Activated T-helper 2 cell treated with anti-CD3 and anti-CD28 coated beads, Interferon-gamma antibody, Interleukin-2, Interleukin-4, amounts not matched to agents 10 μg/mL and 5 μg/mL and 100 μg/mL, durations not matched to agents 14 hours and 24 hours and 36 hours (primary cell): ENCODE results near the gene CRY1. TPM values are rescaled to one million over a fixed set of nuclear protein-coding genes. Genes with fewer than 3 reads are reported as not detected.
A peak's percentile ranks its signal among the peaks of the same experiment; 100 is the strongest.

Experiments used
- DNase-seq: peaks from one replicate; pipeline ENCODE4 v3.0.0; 2021; ENCODE audit warnings: low spot score
- H3K27ac Mint-ChIP-seq: one replicate; pipeline ENCODE4 v1.8.0; 2021; ENCODE audit warnings: mixed read lengths
- H3K27me3 Mint-ChIP-seq: one replicate; pipeline ENCODE4 v1.8.0; 2021; ENCODE audit warnings: low read depth, mixed read lengths
- H3K36me3 Mint-ChIP-seq: one replicate; pipeline ENCODE4 v1.8.0; 2021; ENCODE audit warnings: low read depth, mixed read lengths
- H3K4me1 Mint-ChIP-seq: one replicate; pipeline ENCODE4 v1.8.0; 2021; ENCODE audit warnings: low read depth, mixed read lengths
- H3K4me3 Mint-ChIP-seq: one replicate; pipeline ENCODE4 v1.8.0; 2021; ENCODE audit warnings: low read depth, mild to moderate bottlenecking, moderate library complexity, mixed read lengths
- H3K9me3 Mint-ChIP-seq: one replicate; pipeline ENCODE4 v1.8.0; 2021; ENCODE audit warnings: mixed read lengths
- intact Hi-C: fragments of 100-400 bp; cut with micrococcal nuclease; formaldehyde crosslinking; loops from one replicate; pipeline ENCODE4 v1.15.1; 2023
- total RNA-seq: library from RNA; stranded (reverse); gene quantifications from 2 replicates; pipeline ENCODE4 v1.2.3, GENCODE V29; 2022

CRY1 gene
- total RNA-seq, 1 donor from 2014 or later = 25.4 TPM

DNA sequence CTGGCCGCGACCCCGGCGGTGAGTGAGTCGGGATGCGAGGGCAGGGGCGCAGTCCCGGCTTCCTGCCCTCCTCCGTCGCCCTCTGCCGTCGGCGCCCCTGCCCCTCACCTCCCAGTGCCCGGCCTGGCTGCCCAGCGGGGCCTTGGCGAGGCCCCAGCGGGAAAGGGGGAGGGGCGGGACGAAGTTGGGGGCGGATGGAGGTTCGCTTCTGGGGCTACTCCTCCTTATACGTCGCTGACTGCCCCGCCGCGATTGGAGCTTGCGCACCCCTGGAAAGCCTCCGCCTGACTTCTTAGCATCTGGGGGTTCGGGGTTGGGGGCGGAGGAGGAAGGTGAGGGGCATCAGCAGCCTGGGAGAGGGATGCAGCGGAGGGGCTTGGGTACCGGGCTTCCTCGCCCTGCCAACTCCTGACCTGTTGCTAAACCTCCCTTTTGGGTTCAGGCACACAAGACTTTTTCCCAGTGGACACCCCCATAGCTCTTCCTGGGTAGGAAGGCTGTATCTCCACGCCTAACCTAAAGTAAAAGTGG, 137.2 kb downstream of the CRY1 start:
- peak; percentile 54 for DNase-seq
- Mint-ChIP-seq H3K27me3 (peaks cover 4% of the 10 kb centered on the region), H3K27ac (peak overlapping the region; percentile 93), H3K36me3 (peaks cover 7% of the 10 kb centered on the region), H3K9me3 (no peaks in the 10 kb centered on the region), H3K4me3 (peak overlapping the region; percentile 93), H3K4me1 (peaks cover 25% of the 10 kb centered on the region)
- intact Hi-C loops = loop anchor here (2.0 kb wide), 1 partner anchor 31 kb away; the partner anchor contains the start of gene MTERF2

DNA sequence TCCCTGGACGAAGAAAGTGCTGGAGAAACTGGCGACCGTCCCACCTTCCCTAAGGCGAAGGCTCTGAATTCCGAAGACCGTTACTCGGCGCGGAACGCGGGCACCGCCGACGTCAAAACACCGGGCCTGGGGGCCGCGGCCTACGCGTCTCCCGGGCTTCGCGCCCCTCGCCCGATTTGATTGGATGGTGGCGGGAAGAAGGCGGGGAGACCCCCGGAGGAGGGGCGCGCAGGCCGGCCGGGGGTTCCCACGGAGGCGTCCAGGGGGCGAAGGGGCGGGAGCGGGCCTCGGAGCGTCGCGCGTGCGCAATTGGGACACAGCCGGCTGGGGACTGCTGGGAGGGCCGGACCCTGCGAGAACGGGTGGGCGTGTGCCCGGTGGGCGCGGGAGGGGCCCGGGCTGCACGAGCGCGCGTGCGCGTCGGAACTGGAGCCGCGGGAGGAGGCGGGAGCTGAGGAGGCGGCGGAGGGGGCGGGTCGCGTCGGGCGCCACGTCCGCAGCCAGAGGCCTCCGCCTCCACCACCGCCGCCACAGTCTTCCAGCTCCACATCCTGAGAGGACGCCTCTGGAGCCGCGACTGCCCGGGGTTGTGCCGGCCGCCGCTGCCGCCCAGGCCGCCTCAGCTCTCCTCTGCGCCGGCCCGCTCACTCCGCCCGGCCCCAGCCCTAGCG, 137.8 kb downstream of the CRY1 start, which contains the start of gene TMEM263:
TSS of gene TMEM263 (plus strand) at position 531 of the 671 bp plus-strand sequence. CDS start 11,210 bp downstream, outside the sequence.
- intact Hi-C loops = loop anchor here (1.0 to 2.0 kb wide), 3 partner anchors 31 to 181 kb away; partner anchors contain the start of genes CRY1, MTERF2 and RIC8B
- Mint-ChIP-seq H3K36me3 (peaks cover 7% of the 10 kb centered on the region), H3K4me1 (peaks cover 23% of the 10 kb centered on the region), H3K4me3 (peak within 1 kb of the TSS; percentile 93), H3K27me3 (peaks cover 4% of the 10 kb centered on the region), H3K27ac (peak within 1 kb of the TSS; percentile 93), H3K9me3 (peaks cover 3% of the 10 kb centered on the region)
- DNase-seq = peak; percentile 89

DNA sequence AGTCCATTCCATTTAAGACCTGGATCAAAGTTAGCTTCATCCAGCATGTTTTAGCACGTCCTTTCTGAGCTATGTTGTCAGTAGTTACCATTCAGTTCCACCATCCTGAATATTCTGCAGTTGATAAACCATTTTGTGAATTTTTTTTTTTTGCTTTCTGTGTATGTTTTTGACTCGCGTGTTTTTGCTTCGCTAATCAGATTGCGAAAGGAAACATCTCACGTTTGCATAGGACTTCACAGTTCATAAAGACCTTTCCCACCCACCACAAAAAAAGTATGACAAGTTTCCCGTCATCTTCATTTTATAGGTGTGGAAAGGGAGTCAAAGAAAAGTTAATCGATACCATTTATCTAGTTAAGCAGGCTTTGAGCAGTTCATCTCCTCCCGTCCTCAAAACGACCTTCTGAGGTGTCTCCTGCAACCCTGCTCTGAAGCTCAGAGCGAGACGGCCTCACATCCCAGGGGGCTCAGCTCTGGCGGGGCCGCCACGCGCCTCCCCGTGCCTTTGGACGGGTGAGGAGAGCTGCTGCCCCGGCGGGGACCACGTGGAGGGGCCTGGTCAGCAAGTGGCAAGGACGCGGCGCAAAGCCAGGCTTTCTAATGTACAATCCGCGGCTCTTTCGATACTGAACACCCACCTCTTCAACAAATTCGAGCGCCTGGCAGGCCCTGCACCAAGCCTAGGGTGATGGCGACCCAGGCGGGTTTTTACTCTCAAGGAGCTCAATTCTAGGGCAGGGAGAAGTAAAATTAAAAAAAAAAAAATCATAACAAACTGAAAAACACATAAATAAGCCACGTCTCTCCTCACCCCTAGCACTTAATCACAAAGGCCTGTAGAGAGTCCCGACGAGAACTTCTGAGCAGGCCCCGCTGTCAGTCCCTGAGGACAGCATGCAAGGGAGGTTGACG, 138.6 kb downstream of the CRY1 start:
- H3K27ac Mint-ChIP-seq = peak overlapping the region; percentile 90
- peak; percentile 12 for DNase-seq
- H3K4me3 Mint-ChIP-seq = peak overlapping the region; percentile 82
- peaks cover 6% of the 10 kb centered on the region for H3K27me3 Mint-ChIP-seq
- H3K36me3 Mint-ChIP-seq = peaks cover 7% of the 10 kb centered on the region
- peaks cover 23% of the 10 kb centered on the region for H3K4me1 Mint-ChIP-seq
- intact Hi-C loops = loop anchor here (1.0 kb wide), 2 partner anchors 139 to 180 kb away; partner anchors contain the start of genes CRY1 and RIC8B
- H3K9me3 Mint-ChIP-seq = peaks cover 11% of the 10 kb centered on the region

DNA sequence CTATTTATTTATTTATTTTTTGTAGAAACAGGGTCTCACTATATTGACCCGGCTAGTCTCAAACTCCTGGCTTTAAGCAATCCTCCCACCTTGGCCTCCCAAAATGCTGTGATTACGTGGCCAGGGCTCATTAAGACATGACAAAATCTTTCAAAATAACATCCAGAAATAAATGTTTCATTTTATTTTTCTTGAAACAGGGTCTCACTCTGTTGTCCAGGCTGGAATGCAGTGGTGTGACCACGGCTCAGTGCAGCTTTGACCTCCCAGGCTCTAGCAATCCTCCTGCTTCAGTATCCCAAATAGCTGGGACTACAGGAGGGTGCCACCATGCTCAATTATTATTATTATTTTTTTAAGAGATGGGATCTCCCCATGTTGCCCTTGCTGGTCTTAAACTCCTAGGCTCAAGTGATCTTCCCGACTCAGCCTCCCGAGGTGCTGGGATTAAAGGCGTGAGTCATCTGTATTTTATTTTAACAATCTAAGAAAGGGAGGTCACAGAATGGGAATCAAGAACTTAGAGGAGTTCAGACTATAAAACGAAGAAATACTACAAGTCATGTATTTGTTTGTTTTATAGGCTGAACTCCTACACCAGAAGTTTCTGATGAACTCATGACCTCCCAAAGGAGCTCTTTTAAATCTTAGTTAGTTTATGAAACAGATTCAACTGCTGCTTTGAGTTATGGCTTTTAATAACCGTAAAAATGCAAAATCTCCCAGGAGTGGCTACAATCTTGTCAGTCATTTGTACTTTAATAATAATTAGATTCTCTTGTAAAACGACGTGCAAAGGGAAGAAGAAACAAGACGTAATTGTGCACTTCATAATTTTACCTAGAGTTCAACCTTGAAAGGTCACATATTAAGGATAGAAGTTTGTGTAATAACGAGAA, 139.7 kb downstream of the CRY1 start:
- peaks cover 20% of the 10 kb centered on the region for H3K4me1 Mint-ChIP-seq
- peaks cover 6% of the 10 kb centered on the region for H3K27me3 Mint-ChIP-seq
- H3K4me3 Mint-ChIP-seq = no peak overlapping the region
- peaks cover 22% of the 10 kb centered on the region for H3K9me3 Mint-ChIP-seq
- no peak for DNase-seq
- intact Hi-C loops = no loop called here
- no peak overlapping the region for H3K27ac Mint-ChIP-seq
- H3K36me3 Mint-ChIP-seq = peaks cover 6% of the 10 kb centered on the region

DNA sequence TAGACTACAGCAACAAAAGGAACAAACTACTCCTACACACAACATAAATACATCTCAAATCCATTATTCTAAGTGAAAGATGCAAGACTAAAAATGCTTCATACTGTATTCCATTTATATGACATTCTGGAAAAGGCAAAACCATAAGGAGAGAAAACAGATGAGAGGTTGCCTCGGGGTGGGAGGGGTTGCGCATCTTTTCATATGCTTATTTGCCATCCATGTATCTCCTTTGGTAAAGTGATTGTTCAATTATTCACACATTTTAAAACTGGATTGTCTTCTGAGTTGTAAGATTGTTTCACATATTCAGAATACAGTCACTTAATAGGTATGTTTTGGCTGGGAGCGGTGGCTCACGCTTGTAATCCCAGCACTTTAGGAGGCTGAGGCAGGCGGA, 142.8 kb downstream of the CRY1 start:
- intact Hi-C loops = no loop called here
- no peak overlapping the region for H3K4me3 Mint-ChIP-seq
- DNase-seq = no peak
- peaks cover 6% of the 10 kb centered on the region for H3K27me3 Mint-ChIP-seq
- peaks cover 3% of the 10 kb centered on the region for H3K36me3 Mint-ChIP-seq
- H3K9me3 Mint-ChIP-seq = peaks cover 34% of the 10 kb centered on the region
- no peak overlapping the region for H3K27ac Mint-ChIP-seq
- H3K4me1 Mint-ChIP-seq = peaks cover 6% of the 10 kb centered on the region

DNA sequence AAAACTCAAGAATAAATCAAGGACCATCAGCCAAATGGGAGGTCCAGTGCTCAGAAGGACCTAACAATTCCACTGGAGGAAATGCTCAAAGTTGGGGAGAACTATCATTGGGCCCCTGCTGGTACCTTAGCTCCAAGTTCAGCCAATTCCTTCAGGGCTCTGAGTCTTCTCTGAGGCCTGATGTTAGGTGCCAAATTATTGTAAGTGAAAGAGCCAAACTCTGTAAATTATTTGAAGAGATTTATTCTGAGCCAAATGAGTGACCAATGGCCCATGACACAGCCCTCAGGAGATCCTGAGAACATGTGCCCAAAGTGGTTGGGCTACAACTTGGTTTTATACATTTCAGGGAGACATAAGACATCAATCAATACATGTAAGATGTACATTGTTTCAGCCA, 145.9 kb downstream of the CRY1 start:
- Mint-ChIP-seq H3K9me3 (peaks cover 38% of the 10 kb centered on the region), H3K4me1 (no peaks in the 10 kb centered on the region), H3K36me3 (peaks cover 3% of the 10 kb centered on the region), H3K4me3 (no peak overlapping the region), H3K27me3 (peaks cover 6% of the 10 kb centered on the region), H3K27ac (no peak overlapping the region)
- intact Hi-C loops = no loop called here
- DNase-seq = no peak

DNA sequence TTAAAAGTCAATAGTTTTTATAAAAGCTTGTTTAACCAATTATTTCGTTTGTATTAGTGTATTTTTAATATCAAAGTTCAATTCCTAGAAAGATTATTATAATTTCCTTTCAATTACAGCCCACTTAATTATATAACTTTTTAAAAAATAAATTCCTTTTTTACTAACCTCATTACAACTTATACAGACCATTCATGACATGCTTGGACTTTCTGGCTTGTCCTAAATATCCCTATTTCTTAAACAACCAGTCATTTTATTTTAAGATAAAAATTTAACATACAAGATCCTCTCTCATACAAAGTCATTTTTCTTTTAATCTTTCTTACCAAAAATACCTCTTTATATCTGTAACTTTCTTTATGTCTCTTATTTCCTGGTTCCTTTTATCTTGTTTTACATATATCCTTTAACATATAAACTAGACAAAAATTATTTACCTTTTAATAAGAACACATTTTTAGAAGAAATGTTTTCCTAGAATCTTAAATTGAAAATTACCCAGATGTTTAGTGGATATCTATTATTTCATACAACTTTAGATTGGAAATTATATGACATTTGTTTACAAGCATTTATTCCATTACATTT, 148.0 kb downstream of the CRY1 start:
- no peak for DNase-seq
- Mint-ChIP-seq H3K27me3 (peaks cover 12% of the 10 kb centered on the region), H3K4me3 (no peak overlapping the region), H3K27ac (no peak overlapping the region), H3K36me3 (peaks cover 3% of the 10 kb centered on the region), H3K9me3 (peaks cover 34% of the 10 kb centered on the region), H3K4me1 (no peaks in the 10 kb centered on the region)
- intact Hi-C loops = no loop called here

DNA sequence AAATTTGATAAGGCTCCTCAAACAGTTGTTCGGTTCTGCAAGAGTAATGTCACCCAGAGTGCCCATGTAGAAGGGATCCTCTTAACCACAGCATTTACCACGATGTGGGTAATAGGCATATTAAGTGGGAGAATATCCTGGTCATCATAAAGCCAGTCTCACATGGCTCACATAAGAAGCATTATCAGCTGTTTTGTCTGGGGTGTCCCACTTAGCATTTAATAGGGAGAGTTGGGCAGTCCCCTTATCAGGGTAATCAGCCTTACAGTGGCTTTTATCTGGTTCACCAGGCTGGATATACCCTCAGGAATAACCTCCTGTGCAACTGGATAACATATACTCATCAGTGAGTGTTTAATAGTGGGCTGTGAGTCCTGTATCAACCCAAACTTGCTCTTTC, 150.6 kb downstream of the CRY1 start:
- Mint-ChIP-seq H3K27me3 (peaks cover 13% of the 10 kb centered on the region), H3K4me1 (no peaks in the 10 kb centered on the region), H3K36me3 (no peaks in the 10 kb centered on the region), H3K9me3 (peaks cover 11% of the 10 kb centered on the region), H3K27ac (no peak overlapping the region), H3K4me3 (no peak overlapping the region)
- DNase-seq = no peak
- intact Hi-C loops = no loop called here

DNA sequence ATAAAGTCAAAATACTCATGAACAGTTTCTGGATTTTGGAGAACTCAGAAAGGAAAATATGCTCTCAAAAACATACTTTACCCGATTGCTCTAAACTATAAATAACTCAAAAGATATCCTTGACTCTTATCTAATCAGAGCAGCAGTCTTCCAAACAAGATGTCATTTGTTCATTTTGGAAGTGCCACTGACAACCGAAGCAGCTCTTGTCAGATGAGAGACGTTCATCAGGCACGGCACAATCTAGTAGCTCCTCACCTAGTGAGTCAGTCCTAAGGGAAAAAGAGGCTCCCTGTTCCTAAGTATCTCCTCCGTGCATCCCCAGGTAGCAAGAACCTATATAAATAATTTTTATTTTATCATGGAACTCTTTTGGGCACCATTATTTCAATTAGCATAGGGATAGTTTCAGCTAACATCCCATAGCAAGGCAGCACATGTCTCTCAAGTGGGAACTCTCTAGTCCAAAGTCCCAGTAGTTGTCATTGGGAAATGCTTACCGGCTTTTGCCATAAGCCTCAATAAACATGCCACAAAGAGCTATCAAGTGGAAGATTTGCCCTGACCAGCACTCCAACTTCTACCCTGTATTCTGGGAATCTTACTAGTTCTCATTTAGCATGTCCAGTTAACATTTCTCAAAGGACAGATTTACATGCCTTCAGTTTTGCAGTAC, 151.7 kb downstream of the CRY1 start:
- Mint-ChIP-seq H3K27ac (no peak overlapping the region), H3K36me3 (no peaks in the 10 kb centered on the region), H3K4me3 (no peak overlapping the region), H3K27me3 (peaks cover 13% of the 10 kb centered on the region), H3K9me3 (peaks cover 8% of the 10 kb centered on the region), H3K4me1 (no peaks in the 10 kb centered on the region)
- no peak for DNase-seq
- intact Hi-C loops = no loop called here
